ENCODE measurements around the gene AATF.
"Not testable (repeated sequence)": the region's sequence is repeated elsewhere in the genome, so short reads cannot be mapped to it uniquely, and the experiment has no call there.

Gene AATF

GRCh38 chr17:37047631-37048104, 98.9 kb downstream of the AATF start:
- DNase-seq (ENCODE audit: low read depth): peak; percentile 73

GRCh38 chr17:37048811-37049210, 100.1 kb downstream of the AATF start:
- no peak for DNase-seq (ENCODE audit: low read depth)

GRCh38 chr17:37050920-37051319, 102.2 kb downstream of the AATF start:
- no peak for DNase-seq (ENCODE audit: low read depth)

- DNase-seq (ENCODE audit: low read depth): no peak
Observed at GRCh38 chr17:37051381-37051780, 102.6 kb downstream of the AATF start.

GRCh38 chr17:37051833-37052232, 103.1 kb downstream of the AATF start:
- DNase-seq (ENCODE audit: low read depth): no peak

GRCh38 chr17:37052450-37052849, 103.7 kb downstream of the AATF start:
- DNase-seq (ENCODE audit: low read depth): no peak

GRCh38 chr17:37054894-37055293, 106.1 kb downstream of the AATF start:
- DNase-seq (ENCODE audit: low read depth): no peak

- DNase-seq (ENCODE audit: low read depth): no peak
Observed at GRCh38 chr17:37056622-37057021, 107.9 kb downstream of the AATF start.

GRCh38 chr17:37059493-37059892, 110.7 kb downstream of the AATF start:
- no peak for DNase-seq (ENCODE audit: low read depth)

GRCh38 chr17:37060094-37060493, 111.3 kb downstream of the AATF start:
- no peak for DNase-seq (ENCODE audit: low read depth)

- DNase-seq (ENCODE audit: low read depth): no peak
Observed at GRCh38 chr17:37060928-37061327, 112.2 kb downstream of the AATF start.

GRCh38 chr17:37062021-37062420, 113.3 kb downstream of the AATF start:
- no peak for DNase-seq (ENCODE audit: low read depth)

GRCh38 chr17:37064206-37064605, 115.5 kb downstream of the AATF start:
- no peak for DNase-seq (ENCODE audit: low read depth)

GRCh38 chr17:37064956-37065355, 116.2 kb downstream of the AATF start:
- no peak for DNase-seq (ENCODE audit: low read depth)

- DNase-seq (ENCODE audit: low read depth): no peak
Observed at GRCh38 chr17:37065486-37066321, 117.0 kb downstream of the AATF start.

- DNase-seq (ENCODE audit: low read depth): no peak
Observed at GRCh38 chr17:37066322-37067255, 117.8 kb downstream of the AATF start.

- DNase-seq (ENCODE audit: low read depth): no peak
Observed at GRCh38 chr17:37067555-37068111, 118.9 kb downstream of the AATF start.

- no peak for DNase-seq (ENCODE audit: low read depth)
Observed at GRCh38 chr17:37068266-37068665, 119.5 kb downstream of the AATF start.

GRCh38 chr17:37069087-37069486, 120.3 kb downstream of the AATF start:
- DNase-seq (ENCODE audit: low read depth): no peak

- not testable (repeated sequence) for DNase-seq (ENCODE audit: low read depth)
Observed at GRCh38 chr17:37073464-37073863, 124.7 kb downstream of the AATF start.

GRCh38 chr17:37079065-37079708, 130.4 kb downstream of the AATF start:
- no peak for DNase-seq (ENCODE audit: low read depth)

GRCh38 chr17:37079735-37080134, 131.0 kb downstream of the AATF start:
- no peak for DNase-seq (ENCODE audit: low read depth)

Data from activated T-cell treated with anti-CD3 and anti-CD28 coated beads for 24 hours (primary cell).